Activated T-helper 17 cell treated with anti-CD3 and anti-CD28 coated beads, Interleukin-2, amount 50 U/mL, for 72 hours (primary cell): ENCODE measurements around the gene SYT14. TPM values are rescaled to one million over a fixed set of nuclear protein-coding genes. Genes with fewer than 3 reads are reported as not detected.
"Not testable (repeated sequence)": the region's sequence is repeated elsewhere in the genome, so short reads cannot be mapped to it uniquely, and the experiment has no call there.

Experiments used
- ATAC-seq: fragments of 150-1000 bp; cut with Tn5 transposase; replicated peaks from 2 replicates; pipeline ENCODE4 v1.10.0; 2021; ENCODE audit warnings: mild to moderate bottlenecking, moderate library complexity
- H3K27ac Mint-ChIP-seq: one replicate; pipeline ENCODE4 v1.8.0; 2022; ENCODE audit warnings: mixed read lengths
- H3K27me3 Mint-ChIP-seq: one replicate; pipeline ENCODE4 v1.8.0; 2022; ENCODE audit warnings: mixed read lengths
- H3K36me3 Mint-ChIP-seq: one replicate; pipeline ENCODE4 v1.8.0; 2022; ENCODE audit warnings: low read depth, mild to moderate bottlenecking, mixed read lengths
- H3K4me1 Mint-ChIP-seq: one replicate; pipeline ENCODE4 v1.8.0; 2022; ENCODE audit warnings: mixed read lengths
- H3K4me3 Mint-ChIP-seq: one replicate; pipeline ENCODE4 v1.8.0; 2022; ENCODE audit warnings: mild to moderate bottlenecking, mixed read lengths
- H3K9me3 Mint-ChIP-seq: one replicate; pipeline ENCODE4 v1.8.0; 2022; ENCODE audit warnings: mixed read lengths
- total RNA-seq, 2 donors: library from RNA; stranded (reverse); gene quantifications; one replicate each; pipeline ENCODE4 v1.2.3, GENCODE V29; 2022

Gene SYT14
- total RNA-seq, 2 donors from 2014 or later: not detected

DNA sequence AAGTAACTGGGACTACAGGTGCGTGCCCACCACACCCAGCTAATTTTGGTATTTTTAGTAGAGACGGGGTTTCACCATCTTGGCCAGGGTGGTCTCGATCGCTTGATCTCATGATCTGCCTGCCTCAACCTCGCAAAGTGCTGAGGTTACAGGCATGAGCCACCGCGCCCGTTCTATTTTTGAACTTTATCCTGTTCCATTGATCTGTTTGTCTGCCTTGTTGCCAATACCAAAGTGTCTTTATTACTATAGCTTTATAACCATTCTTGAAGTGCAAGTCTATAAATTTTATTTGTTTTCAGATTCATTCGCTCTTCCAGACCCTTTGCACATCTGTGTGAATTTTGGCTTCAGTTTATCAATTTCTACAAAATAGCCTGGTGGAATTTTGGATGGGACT, 28.0 kb downstream of the SYT14 start:
- Mint-ChIP-seq H3K36me3 (no peaks in the 10 kb centered on the region), H3K27ac (no peak overlapping the region), H3K9me3 (no peaks in the 10 kb centered on the region), H3K4me3 (no peak overlapping the region), H3K4me1 (no peaks in the 10 kb centered on the region), H3K27me3 (peaks cover 16% of the 10 kb centered on the region)
- no peak for ATAC-seq

DNA sequence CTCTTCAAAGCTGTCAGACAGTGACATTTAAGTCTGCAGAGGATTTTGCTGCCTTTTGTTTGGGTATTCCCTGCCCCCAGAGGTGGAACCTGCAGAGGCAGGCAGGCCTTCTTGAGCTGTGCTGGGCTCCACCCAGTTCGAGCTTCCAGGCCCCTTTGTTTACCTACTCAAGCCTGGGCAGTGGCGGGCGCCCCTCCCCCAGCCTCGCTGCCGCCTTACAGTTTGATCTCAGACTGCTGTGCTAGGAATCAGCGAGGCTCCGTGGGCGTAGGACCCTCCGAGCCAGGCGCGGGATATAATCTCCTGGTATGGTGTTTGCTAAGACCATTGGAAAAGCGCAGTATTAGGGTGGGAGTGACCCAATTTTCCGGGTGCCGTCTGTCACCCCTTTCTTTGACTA, 40.7 kb downstream of the SYT14 start:
- not testable (repeated sequence) for H3K4me3 Mint-ChIP-seq, H3K9me3 Mint-ChIP-seq, ATAC-seq, H3K4me1 Mint-ChIP-seq, H3K36me3 Mint-ChIP-seq, H3K27ac Mint-ChIP-seq
- H3K27me3 Mint-ChIP-seq: peaks cover 12% of the 10 kb centered on the region

DNA sequence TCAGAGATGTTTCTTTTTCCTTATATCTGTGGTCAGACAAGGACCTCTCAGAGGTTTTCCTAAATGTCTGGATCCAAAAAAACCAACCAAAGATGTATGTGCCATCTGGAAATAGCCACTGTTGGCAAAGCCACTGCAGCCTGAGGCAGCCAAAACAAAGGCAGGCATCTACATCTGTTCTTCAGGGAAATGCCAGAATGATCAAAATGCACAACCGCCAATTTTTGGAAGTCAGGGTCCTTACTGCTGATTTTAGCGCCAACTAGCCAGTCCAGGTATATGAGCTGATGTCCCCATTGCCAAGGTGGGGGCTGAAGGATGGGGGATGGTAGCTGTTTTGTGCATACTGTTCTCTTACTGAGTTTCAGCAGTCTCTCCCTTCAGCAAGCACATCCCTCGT, 45.9 kb downstream of the SYT14 start:
- no peaks in the 10 kb centered on the region for H3K4me1 Mint-ChIP-seq
- H3K9me3 Mint-ChIP-seq: no peaks in the 10 kb centered on the region
- H3K27me3 Mint-ChIP-seq: peaks cover 36% of the 10 kb centered on the region
- no peak for ATAC-seq
- no peak overlapping the region for H3K4me3 Mint-ChIP-seq
- no peak overlapping the region for H3K27ac Mint-ChIP-seq
- H3K36me3 Mint-ChIP-seq: no peaks in the 10 kb centered on the region

DNA sequence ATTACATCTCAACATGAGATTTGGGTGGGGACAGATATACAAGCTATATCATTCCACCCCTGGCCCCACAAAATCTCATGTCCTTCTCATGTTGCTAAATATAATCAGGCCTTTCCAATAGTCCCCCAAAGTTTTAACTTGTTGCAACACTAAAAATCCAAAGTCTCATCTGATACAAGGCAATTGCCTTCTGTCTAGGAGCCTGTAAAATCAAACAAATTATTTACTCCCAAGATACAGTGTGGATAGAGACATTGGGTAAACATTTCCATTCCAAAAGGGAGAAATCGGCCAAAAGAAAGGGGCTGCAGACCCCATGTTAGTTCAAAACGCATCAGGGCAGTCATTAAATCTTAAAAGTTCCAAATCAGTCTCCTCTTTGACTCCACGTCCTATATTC, 47.0 kb downstream of the SYT14 start:
- Mint-ChIP-seq H3K9me3 (no peaks in the 10 kb centered on the region), H3K27ac (no peak overlapping the region), H3K27me3 (peaks cover 32% of the 10 kb centered on the region), H3K4me3 (no peak overlapping the region), H3K36me3 (no peaks in the 10 kb centered on the region), H3K4me1 (no peaks in the 10 kb centered on the region)
- ATAC-seq: no peak

DNA sequence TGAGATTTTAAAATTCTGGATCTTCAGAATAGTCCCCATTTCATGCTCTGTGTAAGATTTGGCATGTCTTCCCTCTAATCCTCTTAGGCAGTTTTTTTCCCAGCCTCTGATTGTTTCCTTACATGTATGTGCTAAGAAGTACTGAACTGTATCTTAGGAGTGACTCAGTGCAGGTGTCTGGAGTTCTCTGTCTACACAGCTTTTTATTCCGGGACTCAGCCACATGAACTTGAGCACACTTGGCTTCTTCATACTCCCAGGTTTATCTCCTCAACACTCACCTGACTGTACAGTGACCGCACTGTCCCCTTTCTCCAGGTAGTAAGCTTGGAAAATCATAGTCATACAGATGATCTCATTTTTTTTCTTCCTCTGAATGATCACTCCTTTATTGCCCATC, 50.7 kb downstream of the SYT14 start:
- Mint-ChIP-seq H3K4me3 (no peak overlapping the region), H3K27me3 (peaks cover 36% of the 10 kb centered on the region), H3K9me3 (no peaks in the 10 kb centered on the region), H3K36me3 (no peaks in the 10 kb centered on the region), H3K4me1 (no peaks in the 10 kb centered on the region), H3K27ac (no peak overlapping the region)
- no peak for ATAC-seq

- H3K27me3 Mint-ChIP-seq: peaks cover 38% of the 10 kb centered on the region
- no peak for ATAC-seq
- H3K9me3 Mint-ChIP-seq: no peaks in the 10 kb centered on the region
- no peak overlapping the region for H3K27ac Mint-ChIP-seq
- H3K4me3 Mint-ChIP-seq: no peak overlapping the region
- H3K36me3 Mint-ChIP-seq: no peaks in the 10 kb centered on the region
- no peaks in the 10 kb centered on the region for H3K4me1 Mint-ChIP-seq
Observed at GRCh38 chr1:209989525-209989924, 51.5 kb downstream of the SYT14 start.

- H3K36me3 Mint-ChIP-seq: no peaks in the 10 kb centered on the region
- H3K9me3 Mint-ChIP-seq: no peaks in the 10 kb centered on the region
- H3K4me1 Mint-ChIP-seq: no peaks in the 10 kb centered on the region
Observed at GRCh38 chr1:209993061-209993830, 55.2 kb downstream of the SYT14 start.

DNA sequence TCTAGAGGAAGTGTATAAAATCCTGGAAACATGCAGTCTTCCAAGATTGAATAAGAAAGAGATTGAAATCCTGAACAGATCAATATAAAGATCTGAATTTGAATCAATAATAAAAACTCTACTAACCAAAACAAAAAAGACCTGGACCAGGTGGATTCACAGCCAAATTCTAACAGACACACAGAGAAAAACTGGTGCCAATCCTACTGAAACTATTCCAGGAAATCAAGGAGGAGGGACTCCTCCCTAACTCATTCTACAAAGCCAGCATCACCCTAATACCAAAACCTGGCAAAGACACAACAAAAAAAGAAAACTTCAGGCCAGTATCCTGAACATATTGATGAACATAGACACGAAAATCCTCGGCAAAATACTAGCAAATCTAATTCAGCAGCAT, 58.3 kb downstream of the SYT14 start:
- Mint-ChIP-seq H3K27ac (no peak overlapping the region), H3K36me3 (no peaks in the 10 kb centered on the region), H3K9me3 (no peaks in the 10 kb centered on the region), H3K4me1 (no peaks in the 10 kb centered on the region), H3K4me3 (no peak overlapping the region), H3K27me3 (peaks cover 35% of the 10 kb centered on the region)
- ATAC-seq: no peak

More at GRCh38 chr1:209993061-209993830, 55.2 kb downstream of the SYT14 start:
- peaks cover 40% of the 10 kb centered on the region for H3K27me3 Mint-ChIP-seq
- ATAC-seq: no peak
- no peak overlapping the region for H3K27ac Mint-ChIP-seq
- H3K4me3 Mint-ChIP-seq: no peak overlapping the region

DNA sequence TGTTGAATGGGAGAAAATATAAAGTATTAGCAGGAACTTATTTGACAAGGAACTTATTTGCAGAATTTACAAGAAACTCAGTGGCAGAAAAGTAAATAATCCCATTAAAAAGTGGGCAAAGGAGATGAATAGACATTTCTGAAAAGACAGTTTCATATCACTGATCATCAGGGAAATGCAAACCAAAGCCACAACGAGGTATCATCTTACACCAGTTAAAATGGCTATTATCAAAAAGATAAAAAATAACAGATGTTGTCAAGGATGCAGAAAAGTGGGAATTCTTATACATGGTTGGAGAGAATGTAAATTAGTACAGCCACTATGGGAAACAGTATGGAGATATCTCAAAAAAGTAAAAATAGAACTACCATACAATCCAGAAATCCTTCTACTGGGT, 61.0 kb downstream of the SYT14 start:
- Mint-ChIP-seq H3K4me1 (no peaks in the 10 kb centered on the region), H3K4me3 (no peak overlapping the region), H3K27ac (no peak overlapping the region), H3K9me3 (no peaks in the 10 kb centered on the region), H3K36me3 (no peaks in the 10 kb centered on the region), H3K27me3 (peaks cover 33% of the 10 kb centered on the region)
- ATAC-seq: no peak

GRCh38 chr1:210001751-210002150, 63.7 kb downstream of the SYT14 start:
- peaks cover 11% of the 10 kb centered on the region for H3K27me3 Mint-ChIP-seq
- no peaks in the 10 kb centered on the region for H3K36me3 Mint-ChIP-seq
- H3K9me3 Mint-ChIP-seq: no peaks in the 10 kb centered on the region
- no peaks in the 10 kb centered on the region for H3K4me1 Mint-ChIP-seq
- no peak overlapping the region for H3K27ac Mint-ChIP-seq
- no peak overlapping the region for H3K4me3 Mint-ChIP-seq
- no peak for ATAC-seq

DNA sequence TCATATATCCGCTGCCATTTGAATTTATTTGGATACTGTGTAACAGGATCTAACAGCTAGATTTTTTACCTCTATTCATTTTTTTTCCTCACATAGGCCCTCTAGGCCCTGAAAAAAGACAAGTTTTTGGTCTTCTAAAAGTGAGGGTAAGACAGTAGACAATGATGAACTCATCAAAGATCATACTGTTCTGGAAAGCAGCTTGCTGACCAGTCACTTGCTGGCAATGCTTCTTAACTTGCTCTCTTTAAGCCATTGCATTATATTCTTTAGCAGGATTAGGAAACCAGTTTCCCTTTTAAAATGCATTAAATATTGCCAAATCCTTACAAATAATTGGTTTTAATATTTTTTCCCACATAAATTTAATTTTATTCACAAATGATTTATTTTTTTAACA, 65.5 kb downstream of the SYT14 start:
- no peaks in the 10 kb centered on the region for H3K4me1 Mint-ChIP-seq
- no peaks in the 10 kb centered on the region for H3K36me3 Mint-ChIP-seq
- ATAC-seq: no peak
- H3K27me3 Mint-ChIP-seq: peaks cover 8% of the 10 kb centered on the region
- H3K4me3 Mint-ChIP-seq: no peak overlapping the region
- H3K27ac Mint-ChIP-seq: no peak overlapping the region
- no peaks in the 10 kb centered on the region for H3K9me3 Mint-ChIP-seq

- Mint-ChIP-seq H3K4me3 (no peak overlapping the region), H3K36me3 (no peaks in the 10 kb centered on the region), H3K27me3 (peaks cover 3% of the 10 kb centered on the region), H3K9me3 (no peaks in the 10 kb centered on the region), H3K4me1 (no peaks in the 10 kb centered on the region), H3K27ac (no peak overlapping the region)
- ATAC-seq: no peak
Observed at GRCh38 chr1:210010161-210010560, 72.1 kb downstream of the SYT14 start.

DNA sequence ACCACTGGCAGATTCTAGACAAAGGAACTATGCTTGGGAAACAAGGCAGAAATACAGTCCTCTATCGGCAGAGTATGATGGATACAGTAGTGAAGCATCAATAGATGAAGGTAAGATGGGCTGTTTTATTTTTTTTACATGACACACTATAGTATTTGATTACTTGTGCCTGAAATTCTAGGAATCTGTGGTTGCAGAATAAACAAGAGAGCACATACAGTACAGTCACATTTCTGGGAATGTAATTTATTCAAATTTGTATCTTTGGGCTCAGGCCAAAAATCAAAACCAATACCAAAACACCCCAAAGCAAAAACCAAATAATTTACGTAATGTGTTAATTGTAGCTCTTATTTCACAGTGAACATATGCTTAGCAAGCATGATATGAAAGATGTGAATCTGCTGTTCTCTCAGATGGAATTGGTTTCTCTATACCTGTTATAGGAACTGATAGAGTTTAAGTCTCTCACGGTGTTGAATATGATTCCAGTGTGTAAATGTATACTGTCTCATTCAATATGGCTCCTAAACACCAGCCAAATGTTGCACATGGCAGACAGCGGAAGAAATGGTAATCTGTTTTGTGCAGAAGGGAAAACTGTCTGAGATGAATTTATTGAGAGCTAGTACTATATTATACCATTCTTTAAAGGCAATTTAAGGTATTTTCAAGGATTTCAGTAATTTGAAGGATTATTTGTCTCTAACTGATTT, 83.3 kb downstream of the SYT14 start:
- Mint-ChIP-seq H3K4me3 (no peak overlapping the region), H3K9me3 (no peaks in the 10 kb centered on the region), H3K4me1 (no peaks in the 10 kb centered on the region), H3K27ac (no peak overlapping the region), H3K27me3 (peaks cover 10% of the 10 kb centered on the region), H3K36me3 (no peaks in the 10 kb centered on the region)
- ATAC-seq: no peak

- no peak overlapping the region for H3K27ac Mint-ChIP-seq
- peaks cover 3% of the 10 kb centered on the region for H3K27me3 Mint-ChIP-seq
- H3K36me3 Mint-ChIP-seq: no peaks in the 10 kb centered on the region
Observed at GRCh38 chr1:210022044-210022443, 84.0 kb downstream of the SYT14 start.

GRCh38 chr1:210024282-210024681, 86.3 kb downstream of the SYT14 start:
- Mint-ChIP-seq H3K4me3 (no peak overlapping the region), H3K9me3 (no peaks in the 10 kb centered on the region), H3K4me1 (no peaks in the 10 kb centered on the region), H3K27ac (no peak overlapping the region), H3K36me3 (no peaks in the 10 kb centered on the region), H3K27me3 (peaks cover 10% of the 10 kb centered on the region)
- ATAC-seq: no peak

More at GRCh38 chr1:210022044-210022443, 84.0 kb downstream of the SYT14 start:
- no peaks in the 10 kb centered on the region for H3K4me1 Mint-ChIP-seq
- ATAC-seq: no peak
- H3K9me3 Mint-ChIP-seq: no peaks in the 10 kb centered on the region
- H3K4me3 Mint-ChIP-seq: no peak overlapping the region
